HG03457 (cell line): ENCODE results near the gene BOLA2B.

ENCODE experiments used
- ATAC-seq: cut with Tn5 transposase; IDR thresholded peaks from one replicate; pipeline ENCODE4 v1.9.1; 2021; ENCODE audit warnings: moderate number of reproducible peaks; ENCODE audit not compliant: unreplicated experiment

Gene BOLA2B

DNA sequence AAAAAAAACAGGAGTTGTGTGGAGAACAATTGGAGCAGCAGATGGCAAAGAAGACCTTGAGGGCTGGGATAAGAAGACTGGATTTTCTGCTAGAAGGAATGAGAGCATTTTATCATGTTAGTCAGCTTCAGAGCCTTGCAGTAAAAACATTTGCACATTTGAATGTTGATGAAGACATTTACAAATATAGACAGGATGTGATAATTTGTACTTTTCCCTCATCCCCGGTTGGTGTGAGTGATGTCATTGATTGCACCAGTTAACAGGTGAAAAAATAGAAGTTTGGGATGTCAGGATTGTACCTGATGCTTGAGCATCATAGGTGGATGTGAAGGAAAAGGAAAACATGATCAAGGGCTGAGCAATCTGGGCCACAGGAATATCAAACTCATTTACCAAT lies 47.8 kb downstream of the BOLA2B start:
- ATAC-seq, result no peak

DNA sequence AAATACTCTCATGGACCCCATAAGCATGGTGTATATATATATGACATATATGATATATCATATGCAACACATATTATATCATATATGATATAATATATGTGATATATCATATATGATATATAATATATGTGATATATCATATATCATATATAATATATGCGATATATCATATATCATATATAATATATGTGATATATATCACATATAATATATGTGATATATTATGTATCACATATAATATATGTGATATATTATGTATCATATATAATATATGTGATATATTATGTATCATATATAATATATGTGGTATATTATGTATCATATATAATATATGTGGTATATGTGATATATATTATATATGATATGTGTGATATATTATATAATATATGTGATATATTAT lies 48.5 kb downstream of the BOLA2B start:
- no peak for ATAC-seq

DNA sequence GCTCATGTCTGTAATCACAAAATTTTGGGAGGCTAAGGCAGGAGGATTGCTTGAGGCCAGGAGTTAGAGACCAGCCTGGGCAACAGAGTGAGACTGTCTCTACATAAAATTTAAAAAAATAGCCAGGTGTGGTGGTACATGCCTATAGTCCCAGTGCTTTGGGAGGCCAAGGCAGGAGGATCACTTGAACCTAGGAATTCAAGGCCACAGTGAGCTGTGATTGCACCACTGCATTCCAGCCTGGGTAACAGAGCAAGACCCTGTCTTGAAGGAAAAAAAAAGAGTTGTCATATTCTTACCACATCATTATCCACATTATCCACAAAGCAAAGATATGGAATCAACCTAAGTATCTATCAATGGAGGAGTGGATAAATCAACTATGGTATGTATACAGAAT lies 49.4 kb downstream of the BOLA2B start:
- no peak for ATAC-seq

DNA sequence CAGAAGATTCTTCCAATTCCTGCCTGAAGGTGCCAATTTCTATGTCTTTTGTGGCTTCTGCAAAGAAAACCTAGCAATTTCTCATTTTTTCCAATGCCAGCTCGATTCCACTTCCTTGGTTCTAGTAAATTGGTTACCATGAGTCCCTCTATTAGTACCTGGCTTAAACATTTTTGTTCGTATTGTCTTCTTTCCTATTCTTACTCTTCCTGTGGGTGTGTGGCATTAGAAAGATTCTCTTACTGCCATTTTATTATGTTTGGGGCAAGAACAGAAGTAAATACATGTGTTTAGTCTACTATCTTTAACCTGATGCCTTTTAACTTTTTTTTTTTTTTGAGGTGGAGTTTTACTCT lies 50.1 kb downstream of the BOLA2B start:
- ATAC-seq, result no peak
